ENCODE measurements around the gene ZBED5. TPM values are rescaled to one million over a fixed set of nuclear protein-coding genes. Genes with fewer than 3 reads are reported as not detected.
"Not testable (repeated sequence)": the region's sequence is repeated elsewhere in the genome, so short reads cannot be mapped to it uniquely, and the experiment has no call there.

ZBED5 gene
- total RNA-seq, 1 donor from 2014 or later = 32.8 TPM

GRCh38 chr11:10838083-10838482, 19.8 kb downstream of the ZBED5 start:
- DNase-seq (ENCODE audit: low read depth) = no peak

- DNase-seq (ENCODE audit: low read depth) = not testable (repeated sequence)
These were observed 21.0 kb downstream of the ZBED5 start for GRCh38 chr11:10836884-10837283.

DNA sequence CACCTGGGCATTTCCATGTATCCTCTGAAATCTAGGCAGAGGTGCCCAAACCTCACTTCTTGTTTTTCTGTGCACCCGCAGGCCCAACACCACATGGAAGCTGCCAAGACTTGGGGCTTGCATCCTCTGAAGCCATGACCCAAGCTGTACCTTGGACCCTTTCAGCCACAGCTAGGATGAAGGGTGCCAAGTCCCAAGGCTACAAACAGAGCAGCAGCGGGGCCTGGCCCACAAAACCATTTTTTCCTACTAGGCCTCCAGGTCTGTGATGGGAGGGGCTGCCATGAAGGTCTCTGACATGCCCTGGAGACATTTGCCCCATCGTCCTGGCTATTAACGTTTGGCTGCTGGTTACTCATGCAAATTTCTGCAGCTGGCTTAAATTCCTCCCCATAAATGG, 28.7 kb downstream of the ZBED5 start:
- DNase-seq (ENCODE audit: low read depth) = no peak

DNA sequence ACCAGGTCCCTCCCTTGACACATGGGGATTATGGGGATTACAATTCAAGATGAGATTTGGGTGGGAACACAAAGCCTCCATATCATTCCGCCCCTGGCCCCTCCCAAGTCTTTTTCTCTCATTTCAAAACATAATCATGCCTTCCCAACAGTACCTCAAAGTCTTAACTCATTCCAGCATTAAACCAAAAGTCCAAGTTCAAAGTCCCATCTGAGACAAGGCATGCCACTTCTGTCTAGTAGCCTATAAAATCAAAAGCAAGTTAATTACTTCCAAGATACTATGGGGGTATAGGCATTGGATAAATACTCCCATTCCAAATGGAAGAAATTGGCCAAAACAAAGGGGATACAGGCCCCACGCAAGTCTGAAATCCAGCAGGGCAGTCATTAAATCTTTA, 29.5 kb downstream of the ZBED5 start:
- no peak for DNase-seq (ENCODE audit: low read depth)

- no peak for DNase-seq (ENCODE audit: low read depth)
These were observed 33.0 kb downstream of the ZBED5 start for GRCh38 chr11:10824888-10825287.

GRCh38 chr11:10823152-10823579, 34.7 kb downstream of the ZBED5 start:
- peak; percentile 31 for DNase-seq (ENCODE audit: low read depth)

- DNase-seq (ENCODE audit: low read depth) = not testable (repeated sequence)
These were observed 35.4 kb downstream of the ZBED5 start for GRCh38 chr11:10822491-10822890.

DNA sequence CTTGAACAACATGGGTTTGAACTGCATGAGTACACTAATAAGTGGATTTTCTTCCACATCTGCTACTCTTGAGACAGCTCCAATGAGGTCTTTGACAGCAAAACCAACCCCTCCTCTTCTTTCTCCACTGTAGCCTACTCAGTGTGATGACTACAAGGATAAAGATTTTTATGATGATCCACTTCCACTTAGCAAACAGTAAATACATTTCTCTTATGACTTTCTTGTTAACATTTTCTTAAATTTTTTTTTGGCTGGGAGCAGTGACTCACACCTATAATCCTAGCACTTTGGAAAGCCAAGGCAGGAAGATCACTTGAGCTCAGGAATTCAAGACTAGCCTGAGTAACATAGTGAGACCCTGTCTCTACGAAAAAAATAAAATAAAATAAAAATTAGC, 39.3 kb downstream of the ZBED5 start:
- no peak for DNase-seq (ENCODE audit: low read depth)

- DNase-seq (ENCODE audit: low read depth) = no peak
These were observed 43.9 kb downstream of the ZBED5 start for GRCh38 chr11:10813945-10814344.

DNA sequence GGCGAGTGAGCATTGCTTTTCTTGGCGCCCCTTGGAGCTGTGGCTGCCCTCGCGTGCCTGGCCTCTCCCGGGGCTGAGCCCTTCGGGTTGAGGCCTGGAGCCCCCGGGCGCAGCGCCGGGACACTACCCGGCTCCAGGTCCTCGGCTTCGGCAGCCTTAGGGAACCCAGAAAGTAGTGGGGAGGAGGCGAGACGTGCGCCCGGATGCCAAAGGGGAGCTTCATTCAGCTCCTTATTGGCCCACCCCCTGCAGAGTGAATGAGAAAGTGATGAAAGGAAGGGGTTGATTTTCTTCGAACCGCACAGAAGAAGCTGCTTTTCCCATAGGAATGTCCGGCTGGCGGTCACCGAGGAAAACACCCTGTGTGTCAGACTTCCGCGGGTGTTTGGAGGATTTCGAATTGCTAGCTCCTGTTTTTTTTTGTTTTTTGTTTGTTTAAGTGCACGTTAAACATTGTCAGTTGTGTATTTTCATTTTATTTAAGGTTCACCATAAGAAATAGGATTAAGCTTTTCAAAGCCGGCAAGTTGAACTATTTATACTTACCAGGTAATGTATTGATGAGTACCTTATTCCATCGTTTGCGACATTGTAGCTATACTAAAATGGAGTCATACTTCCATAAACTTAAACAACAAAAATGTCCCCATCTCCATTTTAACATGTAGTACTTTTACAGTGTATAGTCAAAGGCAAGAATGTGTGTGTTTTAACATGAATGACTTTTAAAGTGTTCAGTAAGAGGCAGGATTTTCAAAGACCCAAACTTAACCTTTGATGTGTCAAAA, 48.3 kb downstream of the ZBED5 start:
- DNase-seq (ENCODE audit: low read depth) = peak; percentile 71

DNA sequence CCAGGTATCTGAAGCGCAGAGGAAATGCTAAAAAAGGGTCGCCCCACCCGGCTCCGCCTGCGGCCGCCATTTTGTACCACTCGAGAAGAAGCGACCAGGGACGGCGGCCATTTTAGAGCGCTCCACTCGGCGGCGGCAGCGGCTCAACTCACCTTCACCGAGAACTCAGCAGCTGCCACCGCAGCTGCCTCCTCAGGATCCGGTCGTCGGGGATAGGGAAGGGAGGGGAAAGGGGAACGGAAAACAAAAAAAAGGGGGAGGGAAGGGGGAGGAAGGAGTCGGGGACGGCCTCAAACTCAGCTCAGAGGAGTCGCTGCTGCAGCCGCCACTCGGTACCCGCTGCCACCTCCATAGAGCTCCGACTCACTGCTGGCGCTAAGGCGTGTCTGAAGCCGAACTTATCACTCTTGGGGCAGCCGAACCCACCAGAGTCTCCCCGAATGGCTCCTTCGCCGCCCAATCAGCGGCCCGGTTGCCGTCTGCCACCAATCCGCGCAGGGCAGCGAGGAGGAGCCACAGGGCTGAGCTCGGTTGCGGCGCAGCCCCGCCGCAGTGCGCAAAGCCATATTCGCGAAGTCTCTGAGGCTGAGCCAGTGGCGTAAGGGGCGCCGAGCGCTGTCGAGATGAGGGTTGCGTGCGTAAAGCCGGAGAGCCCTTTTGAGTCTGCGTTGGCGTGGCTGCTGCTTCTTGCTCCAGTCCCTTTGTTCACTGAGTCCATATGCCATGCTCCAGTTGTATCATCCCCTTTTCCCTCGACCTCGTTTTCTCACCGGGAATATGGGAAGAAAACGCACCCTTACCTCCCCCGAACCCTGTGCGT, 49.1 kb downstream of the ZBED5 start, which contains the start of gene EIF4G2:
Gene EIF4G2, minus strand, starts transcription at position 374 of the 820 bp plus-strand sequence.
- peak; percentile 94 for DNase-seq (ENCODE audit: low read depth)

DNA sequence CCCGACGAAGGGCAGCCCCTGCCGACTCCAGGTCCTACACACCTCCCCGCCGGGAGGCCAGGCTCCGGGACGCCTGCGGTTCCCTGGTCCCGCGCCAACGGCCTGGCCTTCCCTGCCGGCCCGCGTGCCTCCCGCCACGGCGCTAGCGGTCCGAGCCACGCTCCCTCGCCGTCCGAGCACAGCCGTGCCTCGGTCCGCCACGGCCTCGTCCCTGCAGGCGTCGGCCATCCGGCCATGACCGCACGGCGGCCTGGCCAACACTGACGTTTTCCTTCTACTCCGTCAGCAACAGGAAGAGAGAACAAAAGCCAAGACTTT, 49.7 kb downstream of the ZBED5 start:
- no peak for DNase-seq (ENCODE audit: low read depth)

DNA sequence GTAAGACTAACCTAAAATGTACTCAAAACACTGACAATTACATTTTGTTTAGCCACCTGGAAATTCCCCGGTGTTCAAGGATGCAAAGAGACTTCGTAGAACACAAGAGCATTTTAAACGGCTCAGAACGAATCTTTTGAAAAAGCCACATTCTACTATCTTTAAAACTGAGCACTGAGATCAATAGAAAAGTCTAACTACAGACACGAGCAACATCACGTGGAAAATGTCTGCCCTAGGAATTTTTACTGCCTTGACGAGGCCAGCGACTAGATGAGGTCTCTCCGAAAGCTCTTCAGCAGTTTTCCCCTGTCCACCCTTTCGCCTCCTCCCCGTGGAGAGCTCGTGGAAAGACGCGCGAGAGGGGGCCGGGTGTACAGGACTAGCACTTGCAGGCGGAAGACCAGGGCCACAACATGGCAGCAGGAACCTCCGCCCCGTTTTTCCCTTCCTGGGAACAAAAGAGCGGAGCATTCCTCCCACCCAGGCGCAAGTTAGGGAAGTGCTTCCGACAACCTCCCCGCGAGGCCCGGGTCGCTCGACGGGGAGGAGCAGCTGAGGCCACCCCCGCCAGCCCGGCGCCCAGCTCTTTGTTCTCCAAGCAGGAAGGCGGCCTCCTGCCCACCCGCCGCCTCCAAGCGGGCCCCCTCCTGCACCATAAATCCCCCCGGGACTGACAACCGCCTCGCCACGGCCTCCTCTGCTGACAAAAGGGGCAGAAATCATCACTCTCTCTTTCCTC, 50.2 kb downstream of the ZBED5 start:
- DNase-seq (ENCODE audit: low read depth) = peak; percentile 28

DNA sequence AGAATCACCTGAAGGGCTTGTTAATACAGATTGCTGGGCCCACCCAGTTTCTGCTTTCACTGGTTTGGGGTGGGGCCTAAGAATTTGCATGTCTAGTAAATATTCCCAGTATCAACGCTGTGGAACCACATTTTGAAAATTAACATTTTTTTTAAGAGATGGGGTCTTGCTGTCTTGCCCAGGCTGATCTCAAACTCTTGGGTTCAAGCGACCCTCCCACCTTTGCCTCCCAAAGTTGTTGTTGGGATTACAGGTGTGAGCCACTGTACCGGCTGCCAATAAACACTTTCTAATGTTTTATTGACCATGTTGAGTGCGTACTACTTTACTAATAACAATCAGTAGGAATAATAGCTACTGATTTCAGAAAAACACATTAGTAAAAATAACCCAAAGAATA, 51.6 kb downstream of the ZBED5 start:
- no peak for DNase-seq (ENCODE audit: low read depth)

DNA sequence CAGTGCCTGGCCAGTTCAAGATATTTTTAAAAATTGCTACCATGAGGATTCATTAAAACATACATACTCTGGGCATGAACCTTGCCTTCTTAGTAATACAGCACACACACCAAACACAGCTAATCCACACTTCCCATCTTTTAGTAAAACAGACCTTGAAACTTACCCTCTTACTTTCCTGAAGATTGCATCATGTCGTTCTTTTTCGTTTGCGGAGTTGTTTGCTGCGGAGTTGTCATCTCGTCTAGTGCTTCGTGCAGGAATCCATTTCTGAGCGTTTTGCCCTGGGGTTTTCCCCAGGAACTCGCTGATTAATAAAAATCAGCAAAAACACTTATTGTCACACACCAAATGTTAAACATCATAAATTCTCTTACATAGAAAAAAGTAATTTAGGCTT, 52.1 kb downstream of the ZBED5 start:
- no peak for DNase-seq (ENCODE audit: low read depth)

- DNase-seq (ENCODE audit: low read depth) = no peak
These were observed 54.2 kb downstream of the ZBED5 start for GRCh38 chr11:10803676-10804075.

Other genes with a start within 250 kb of the ZBED5 start
- under 0.01 and 0.15 TPM in 2 replicates for gene IRAG1, start 164.3 kb downstream of the ZBED5 start, total RNA-seq
- gene CTR9, start 106.8 kb downstream of the ZBED5 start, total RNA-seq = 28.3 and 42.9 TPM in 2 replicates
- 664 and 870 TPM in 2 replicates for gene EIF4G2, start 49.1 kb downstream of the ZBED5 start, total RNA-seq

All from renal cortical epithelial cell (primary cell).